HG02970 (cell line): Measurements from ENCODE around the gene SHROOM2.
"Not testable (repeated sequence)": the region's sequence is repeated elsewhere in the genome, so short reads cannot be mapped to it uniquely, and the experiment has no call there.

Experiments
- ATAC-seq: cut with Tn5 transposase; IDR thresholded peaks from one replicate; pipeline ENCODE4 v1.9.1; 2021; ENCODE audit warnings: mild to moderate bottlenecking, moderate library complexity, moderate number of reproducible peaks; ENCODE audit not compliant: unreplicated experiment, low FRiP score

SHROOM2 gene

GRCh38 chrX:9785254-9785943, 830 bp upstream of the SHROOM2 start:
- ATAC-seq, result no peak

- ATAC-seq, result no peak
Observed at GRCh38 chrX:9786798-9787635, 788 bp downstream of the SHROOM2 start.

DNA sequence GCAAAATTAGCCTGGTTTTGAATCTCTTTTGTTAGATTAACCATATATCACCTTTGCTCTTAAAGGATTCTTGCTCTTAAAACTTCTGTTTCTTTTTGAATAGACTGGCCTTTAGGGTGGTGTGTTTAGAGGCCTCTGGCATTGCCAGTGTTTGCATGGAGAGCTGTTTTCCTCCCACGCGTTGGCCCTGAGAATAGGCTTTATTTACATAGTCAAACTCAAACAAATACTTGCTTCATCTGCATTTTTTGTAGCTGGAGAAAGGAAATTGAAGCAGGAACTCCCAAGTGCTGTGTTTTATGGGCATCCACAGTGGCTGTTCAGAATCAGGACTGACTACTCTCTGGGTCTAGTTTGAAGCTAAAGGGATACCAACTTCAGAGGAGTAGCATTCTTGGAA, 2.7 kb downstream of the SHROOM2 start:
- no peak for ATAC-seq

GRCh38 chrX:9789555-9789954, 3.3 kb downstream of the SHROOM2 start:
- ATAC-seq, result no peak

GRCh38 chrX:9790866-9791265, 4.6 kb downstream of the SHROOM2 start:
- ATAC-seq, result no peak

GRCh38 chrX:9794495-9794894, 8.3 kb downstream of the SHROOM2 start:
- ATAC-seq, result no peak

DNA sequence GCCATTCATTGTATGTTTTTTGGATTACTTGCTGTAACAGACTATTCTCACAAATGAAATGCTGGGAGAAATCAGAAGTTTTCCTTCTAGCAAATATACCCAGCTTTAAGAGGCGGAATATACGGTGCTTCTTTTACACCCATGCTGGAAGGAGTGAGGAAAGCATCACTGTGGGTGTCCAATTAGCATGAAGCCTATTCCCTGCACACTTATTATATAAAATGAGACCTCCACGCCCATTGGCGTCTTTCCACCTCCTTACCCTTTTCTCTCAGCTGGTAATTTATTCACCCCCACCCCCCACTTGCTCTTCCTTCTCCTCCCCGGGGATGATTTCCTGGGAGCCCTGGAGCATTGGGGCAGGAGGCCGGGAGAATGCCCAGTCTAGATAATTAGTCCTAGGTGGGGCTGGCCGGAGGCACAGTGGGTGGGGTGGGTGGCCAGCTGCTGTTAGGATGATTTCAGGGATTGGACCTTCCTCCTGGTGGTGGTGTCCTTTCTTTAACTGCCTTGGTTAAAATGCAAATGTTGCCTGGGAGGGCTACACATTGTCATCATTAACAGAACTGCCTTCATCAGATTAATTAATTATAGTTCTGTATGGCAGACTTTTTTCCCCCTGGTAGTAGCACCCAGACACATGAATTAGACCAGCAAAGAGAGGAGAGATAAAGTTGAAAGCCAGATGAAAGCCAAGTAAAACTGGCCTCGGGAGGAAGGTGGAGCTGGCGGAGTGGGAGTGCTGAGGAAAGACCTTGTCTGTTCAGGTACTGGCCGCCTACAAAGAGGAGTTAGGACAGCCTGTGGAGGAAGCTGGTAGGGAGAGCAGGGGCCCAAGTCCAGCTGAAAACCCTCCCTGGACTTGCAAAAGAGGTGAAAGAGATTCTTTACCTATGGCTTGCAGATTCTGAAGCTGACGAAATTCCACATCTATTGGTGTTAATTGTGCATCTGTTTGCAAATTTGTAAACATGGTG, 11.4 kb downstream of the SHROOM2 start:
- ATAC-seq, result no peak

GRCh38 chrX:9802737-9803136, 16.5 kb downstream of the SHROOM2 start:
- ATAC-seq, result no peak

DNA sequence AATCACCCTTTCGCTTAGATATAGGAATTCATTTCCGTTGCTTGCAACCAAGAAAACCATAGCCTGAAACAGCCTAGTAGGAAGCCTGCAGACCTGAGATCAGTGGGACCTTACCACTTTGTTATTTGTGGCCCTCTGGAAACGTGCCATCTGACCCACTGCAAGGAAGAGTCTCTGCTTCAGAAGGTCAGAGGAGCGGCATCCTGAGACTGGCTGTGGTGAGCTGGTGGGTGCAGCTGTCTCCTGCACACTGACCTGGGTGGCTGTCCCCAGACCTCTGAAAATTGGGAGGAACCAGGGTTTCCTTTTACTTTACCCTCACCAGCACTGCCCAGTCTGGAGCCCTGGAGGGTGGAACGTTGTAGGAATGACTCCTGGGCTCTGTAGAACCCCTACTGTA, 18.2 kb downstream of the SHROOM2 start:
- ATAC-seq, result no peak

DNA sequence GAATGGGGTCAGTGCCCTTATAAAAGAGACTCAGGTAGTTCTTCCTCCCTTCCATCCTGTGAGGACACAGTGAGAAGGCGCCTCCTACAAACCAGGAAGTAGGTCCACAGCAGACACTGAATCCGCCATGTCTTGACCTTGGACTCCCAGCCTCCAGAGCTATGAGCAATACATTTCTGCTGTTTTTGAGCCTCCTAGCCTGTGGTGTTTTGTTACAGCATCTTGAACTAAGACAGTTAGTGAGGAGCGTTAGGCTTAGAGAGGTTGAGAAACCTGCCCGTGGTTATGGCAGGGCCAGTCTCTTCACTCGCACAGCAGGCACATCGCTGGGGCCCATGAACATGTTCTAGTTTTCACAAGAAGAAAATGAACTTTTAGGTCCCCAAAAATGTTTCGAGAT, 19.7 kb downstream of the SHROOM2 start:
- ATAC-seq, result no peak

DNA sequence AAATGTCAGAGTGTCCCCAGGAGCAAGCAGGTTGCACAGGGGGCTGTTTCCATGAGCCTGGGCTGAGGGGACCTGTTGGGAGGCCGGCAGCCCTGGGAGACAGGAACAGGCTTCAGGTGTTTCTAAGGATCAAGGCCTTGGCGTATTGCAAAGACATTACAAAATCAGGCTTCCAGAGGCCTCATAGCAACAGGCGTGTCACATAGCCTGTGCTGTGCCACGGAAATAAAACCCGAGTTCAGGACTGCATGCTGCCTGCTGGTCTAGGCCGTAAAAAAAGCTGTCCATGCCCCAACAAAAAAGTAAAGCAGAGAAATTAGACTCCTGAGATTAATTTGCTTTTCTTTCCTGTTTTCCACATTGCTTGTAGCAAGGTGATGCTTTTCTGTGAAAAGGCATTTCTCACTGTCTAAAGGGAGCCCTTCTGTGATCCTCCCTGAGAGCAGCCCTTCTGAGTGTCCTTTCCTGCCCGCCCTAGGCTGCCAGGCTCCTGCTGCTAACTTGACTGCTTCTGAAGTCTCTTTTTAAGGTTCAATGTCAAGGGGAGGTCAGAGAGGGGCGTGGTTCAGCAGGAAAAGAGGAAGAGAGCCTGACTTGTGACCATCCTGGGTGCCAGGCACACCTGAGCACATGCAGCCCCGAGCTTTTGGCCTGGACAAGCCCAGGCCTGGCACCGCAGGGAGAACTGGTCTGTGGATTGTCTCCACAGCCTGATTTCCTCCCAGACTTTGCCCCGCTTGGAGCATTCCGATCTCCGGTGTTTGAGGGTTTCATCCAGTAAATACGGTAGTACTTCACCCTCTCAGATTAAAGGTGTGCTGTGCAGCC, 21.3 kb downstream of the SHROOM2 start:
- no peak for ATAC-seq

- ATAC-seq, result not testable (repeated sequence)
Observed at GRCh38 chrX:9809876-9810275, 23.6 kb downstream of the SHROOM2 start.

DNA sequence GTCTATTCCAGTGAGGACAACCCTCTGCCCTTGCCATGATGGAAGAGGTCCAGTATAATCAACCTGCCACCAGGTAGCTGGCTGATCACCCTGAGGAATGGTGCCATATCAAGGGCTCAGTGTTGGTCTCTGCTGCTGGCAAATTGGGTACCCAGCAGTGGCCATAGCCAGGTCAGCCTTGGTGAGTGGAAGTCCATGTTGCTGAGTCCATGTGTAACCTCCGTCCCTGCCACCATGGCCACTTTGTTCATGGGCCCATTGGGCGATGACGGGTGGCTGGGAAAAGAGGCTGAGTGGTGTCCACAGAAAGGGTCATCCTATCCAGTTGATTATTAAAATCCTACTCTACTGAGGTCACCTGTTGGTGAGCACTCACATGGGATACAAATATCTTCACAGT, 24.9 kb downstream of the SHROOM2 start:
- not testable (repeated sequence) for ATAC-seq

- no peak for ATAC-seq
Observed at GRCh38 chrX:9816084-9816700, 30.0 kb downstream of the SHROOM2 start.

GRCh38 chrX:9821572-9821971, 35.3 kb downstream of the SHROOM2 start:
- ATAC-seq, result no peak

- ATAC-seq, result no peak
Observed at GRCh38 chrX:9824554-9824953, 38.3 kb downstream of the SHROOM2 start.

DNA sequence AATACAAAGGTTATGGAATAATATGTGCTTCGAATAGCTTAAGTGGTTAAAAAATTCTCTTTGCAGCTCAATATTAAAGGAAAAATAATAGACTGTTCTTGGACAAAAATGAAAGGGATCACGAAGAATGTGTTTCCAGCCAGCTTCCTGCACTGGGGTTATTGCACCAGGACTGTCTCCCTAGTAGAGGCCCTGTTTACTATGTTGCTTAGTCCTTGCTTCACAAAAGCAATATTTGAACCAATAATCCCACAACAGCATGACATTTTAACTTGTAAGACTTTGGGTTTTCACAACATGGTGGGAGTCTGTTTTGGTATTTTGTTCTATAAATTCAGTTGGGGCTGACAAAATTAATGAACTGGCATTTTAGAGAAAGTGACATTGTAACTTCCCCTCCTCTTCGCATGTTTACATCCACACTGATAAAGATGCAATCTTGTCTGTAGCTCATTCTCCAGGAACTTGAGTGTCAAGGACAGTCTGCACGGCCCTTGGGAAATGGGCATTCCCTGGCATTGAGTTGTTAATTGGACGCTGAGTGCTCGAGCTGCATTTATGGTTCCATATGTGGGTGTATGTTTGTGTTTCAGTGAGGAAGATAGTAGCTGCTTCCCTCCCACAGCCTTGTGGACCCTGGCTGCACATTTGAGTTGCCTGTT, 39.0 kb downstream of the SHROOM2 start:
- ATAC-seq, result no peak

DNA sequence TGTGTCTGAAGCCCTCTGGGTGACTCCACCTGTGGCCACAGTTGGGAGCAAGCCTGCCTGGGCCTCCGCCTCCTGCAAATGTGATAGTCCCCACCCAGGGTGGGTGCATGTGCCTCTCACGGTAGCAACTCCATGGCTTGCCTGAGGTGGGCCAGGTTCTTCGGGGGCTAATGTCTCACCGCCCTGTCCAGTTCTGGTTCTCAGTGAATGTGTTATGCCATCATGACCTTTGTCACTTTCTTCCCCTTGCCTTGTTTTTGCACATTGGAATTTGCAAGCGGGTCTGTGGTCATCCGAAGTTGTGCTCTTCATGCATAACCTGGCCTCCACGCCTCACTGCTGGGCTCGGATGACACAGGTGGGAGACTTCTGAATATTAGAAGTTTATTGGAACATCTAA, 39.7 kb downstream of the SHROOM2 start:
- ATAC-seq, result no peak
